Hindlimb muscle (tissue), 1 donor: ENCODE results near the gene C12orf75. TPM values are rescaled to one million over a fixed set of nuclear protein-coding genes. Genes with fewer than 3 reads are reported as not detected.

Experiments used
- DNase-seq: peaks from one replicate; pipeline ENCODE4 v3.0.0-alpha.2; 2013
- polyA plus RNA-seq: library from polyadenylated mRNA; unstranded; fragments of 120-200 nt; gene quantifications from one replicate; pipeline ENCODE4 v1.2.1, GENCODE V29; 2013; ENCODE audit not compliant: insufficient read length

The C12orf75 gene
- polyA plus RNA-seq, 1 donor: 9.1 TPM

DNA sequence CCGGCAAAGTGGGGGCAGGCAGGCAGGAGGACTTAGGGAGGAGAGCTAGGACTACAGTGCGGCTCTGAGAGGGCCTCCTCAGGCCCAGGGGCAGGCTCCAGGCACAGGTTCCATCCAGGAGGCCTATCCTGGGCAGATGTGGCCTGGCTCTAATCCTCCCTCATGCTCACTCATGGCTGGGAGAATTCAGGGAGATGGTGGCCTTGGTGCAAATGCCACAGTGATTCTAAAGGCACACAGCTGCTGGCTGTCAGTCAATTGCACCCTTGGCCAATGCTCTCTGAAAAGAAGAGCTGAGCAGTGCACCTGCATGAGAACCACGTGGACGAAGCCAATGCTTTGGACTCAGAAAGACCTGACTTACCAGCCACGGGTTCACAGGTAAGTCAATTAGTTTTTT is 89.6 kb downstream of the C12orf75 start:
- DNase-seq: no peak

DNA sequence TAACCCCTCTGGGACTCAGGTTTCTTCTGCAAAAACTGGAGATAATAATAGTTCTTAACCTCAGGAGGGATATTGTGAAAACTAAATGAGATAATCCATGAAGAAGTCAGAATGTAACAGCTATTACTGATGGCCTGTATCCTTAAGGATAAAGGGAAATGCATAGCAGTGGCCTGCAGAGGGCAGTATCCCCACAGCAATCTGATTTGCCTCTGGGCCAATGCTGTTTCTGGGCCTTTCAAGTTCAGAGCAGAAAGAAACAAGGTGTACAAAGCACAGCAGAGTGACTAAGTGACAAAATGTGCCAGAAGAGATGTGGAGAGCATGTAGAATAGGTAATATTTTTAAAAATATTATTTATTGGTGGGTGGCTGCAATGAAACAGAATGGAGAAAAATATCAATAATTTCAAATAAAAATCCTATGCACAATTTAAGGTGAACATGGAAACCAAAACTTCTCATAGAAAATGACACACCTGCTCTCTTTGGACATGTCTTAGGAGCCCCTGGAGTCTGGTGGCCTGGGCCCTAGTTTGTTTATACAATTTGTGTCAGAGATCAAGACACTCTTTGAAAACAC is 90.3 kb downstream of the C12orf75 start:
- DNase-seq: peak; percentile 67

Other genes starting within 250 kb of the C12orf75 start
- 6.6 TPM for gene ALDH1L2, start 246.2 kb upstream of the C12orf75 start, polyA plus RNA-seq
- 30.8 TPM for gene WASHC4, start 223.0 kb upstream of the C12orf75 start, polyA plus RNA-seq
- gene APPL2, start 94.5 kb upstream of the C12orf75 start, polyA plus RNA-seq: 26.8 TPM